Retinal pigment epithelial cell (primary cell): ENCODE measurements around the gene RABEP2.

Experiments
- DNase-seq: peaks from one replicate; pipeline ENCODE4 v3.0.0-alpha.2; 2010; ENCODE audit warnings: low read depth
- H3K4me3 ChIP-seq: 2 replicates; pipeline ENCODE4 v1.5.1; 2011; ENCODE audit warnings: mild to moderate bottlenecking, low read length, control low read depth, moderate library complexity
- TF ChIP-seq, protein P1 (sequence below): conservative IDR thresholded peaks from 2 replicates; pipeline ENCODE4 v1.5.1; 2011; ENCODE audit warnings: low read depth, low read length, control low read depth, inconsistent platforms

The RABEP2 gene

DNA sequence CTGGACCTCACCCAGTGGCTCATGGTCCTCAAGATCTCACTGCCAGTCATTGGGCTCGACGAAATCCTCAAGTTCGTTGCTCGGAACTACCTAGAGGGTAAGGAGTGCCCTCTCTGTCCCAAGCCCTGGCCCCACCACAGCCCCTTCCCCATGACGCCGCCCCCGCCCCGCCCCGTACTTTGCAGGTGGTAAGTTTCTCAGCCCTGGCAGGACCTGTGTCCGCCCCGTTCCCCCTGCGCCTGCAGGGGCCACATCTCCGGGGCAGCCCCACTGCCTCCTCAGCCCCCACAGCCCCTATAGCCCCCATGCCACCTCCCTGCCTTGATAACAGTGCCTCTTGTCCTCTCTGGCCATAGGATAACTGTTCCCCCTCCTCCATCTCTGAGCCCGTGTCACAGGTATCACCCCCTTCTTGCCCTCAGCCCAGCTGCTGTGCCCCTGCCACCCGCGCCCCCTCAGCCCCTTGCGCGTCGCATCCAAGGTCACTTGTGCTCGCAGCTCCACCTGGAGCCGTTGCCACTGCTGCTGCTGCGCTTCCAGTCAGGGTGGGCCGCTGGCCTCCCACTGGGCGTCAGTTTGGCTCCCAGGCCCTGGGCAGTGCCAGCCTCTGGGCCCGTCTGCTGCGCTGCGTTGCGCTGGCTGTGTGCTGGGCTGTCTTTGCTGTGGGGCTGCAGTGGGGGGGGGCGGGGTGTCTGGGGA is 21.5 kb downstream of the RABEP2 start:
- no peak overlapping the region for H3K4me3 ChIP-seq
- no peak for DNase-seq
- TF ChIP-seq, protein P1, sequence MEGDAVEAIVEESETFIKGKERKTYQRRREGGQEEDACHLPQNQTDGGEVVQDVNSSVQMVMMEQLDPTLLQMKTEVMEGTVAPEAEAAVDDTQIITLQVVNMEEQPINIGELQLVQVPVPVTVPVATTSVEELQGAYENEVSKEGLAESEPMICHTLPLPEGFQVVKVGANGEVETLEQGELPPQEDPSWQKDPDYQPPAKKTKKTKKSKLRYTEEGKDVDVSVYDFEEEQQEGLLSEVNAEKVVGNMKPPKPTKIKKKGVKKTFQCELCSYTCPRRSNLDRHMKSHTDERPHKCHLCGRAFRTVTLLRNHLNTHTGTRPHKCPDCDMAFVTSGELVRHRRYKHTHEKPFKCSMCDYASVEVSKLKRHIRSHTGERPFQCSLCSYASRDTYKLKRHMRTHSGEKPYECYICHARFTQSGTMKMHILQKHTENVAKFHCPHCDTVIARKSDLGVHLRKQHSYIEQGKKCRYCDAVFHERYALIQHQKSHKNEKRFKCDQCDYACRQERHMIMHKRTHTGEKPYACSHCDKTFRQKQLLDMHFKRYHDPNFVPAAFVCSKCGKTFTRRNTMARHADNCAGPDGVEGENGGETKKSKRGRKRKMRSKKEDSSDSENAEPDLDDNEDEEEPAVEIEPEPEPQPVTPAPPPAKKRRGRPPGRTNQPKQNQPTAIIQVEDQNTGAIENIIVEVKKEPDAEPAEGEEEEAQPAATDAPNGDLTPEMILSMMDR, result no peak

- no peak overlapping the region for H3K4me3 ChIP-seq
- DNase-seq, result no peak
- TF ChIP-seq, protein P1, result no peak
These were observed 22.1 kb downstream of the RABEP2 start for GRCh38 chr16:28902909-28903308.

GRCh38 chr16:28901862-28902261 is 23.2 kb downstream of the RABEP2 start:
- H3K4me3 ChIP-seq, result no peak overlapping the region
- no peak for DNase-seq
- TF ChIP-seq, protein P1, result no peak

GRCh38 chr16:28900601-28901000 is 24.4 kb downstream of the RABEP2 start:
- H3K4me3 ChIP-seq, result no peak overlapping the region
- TF ChIP-seq, protein P1, result no peak
- no peak for DNase-seq

DNA sequence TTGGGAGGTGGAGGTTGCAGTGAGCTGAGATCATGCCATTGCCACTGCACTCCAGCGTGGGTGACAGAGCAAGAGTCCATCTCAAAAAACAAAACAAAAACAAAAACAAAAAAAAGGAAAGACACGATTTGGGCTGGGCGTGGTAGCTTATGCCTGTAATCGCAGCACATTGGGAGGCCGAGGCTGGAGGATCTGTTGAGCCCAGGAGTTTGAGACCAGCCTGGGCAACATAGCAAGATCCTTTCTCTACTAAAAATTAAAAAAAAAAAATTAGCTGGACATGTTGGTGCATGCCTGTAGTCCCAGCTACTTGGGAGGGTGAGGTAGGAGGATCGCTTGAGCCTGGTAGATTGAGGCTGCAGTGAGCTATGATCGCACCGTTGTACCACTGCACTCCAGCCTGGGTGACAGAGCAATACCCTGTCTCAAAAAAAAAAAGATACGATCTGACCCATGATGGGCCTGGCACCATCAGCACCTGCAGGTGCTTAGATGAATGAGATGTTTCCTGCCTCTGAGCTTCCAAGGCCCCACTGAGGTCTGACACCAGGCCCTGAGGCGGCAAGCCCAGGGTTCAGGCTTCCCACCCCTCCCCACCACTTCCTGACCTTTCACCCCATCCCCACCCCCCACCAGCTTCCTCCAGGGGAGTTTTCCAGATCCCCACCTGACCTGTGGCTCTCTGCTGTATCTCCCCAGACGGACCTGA is 25.0 kb downstream of the RABEP2 start:
- no peak for DNase-seq
- no peak overlapping the region for H3K4me3 ChIP-seq
- TF ChIP-seq, protein P1, result no peak

DNA sequence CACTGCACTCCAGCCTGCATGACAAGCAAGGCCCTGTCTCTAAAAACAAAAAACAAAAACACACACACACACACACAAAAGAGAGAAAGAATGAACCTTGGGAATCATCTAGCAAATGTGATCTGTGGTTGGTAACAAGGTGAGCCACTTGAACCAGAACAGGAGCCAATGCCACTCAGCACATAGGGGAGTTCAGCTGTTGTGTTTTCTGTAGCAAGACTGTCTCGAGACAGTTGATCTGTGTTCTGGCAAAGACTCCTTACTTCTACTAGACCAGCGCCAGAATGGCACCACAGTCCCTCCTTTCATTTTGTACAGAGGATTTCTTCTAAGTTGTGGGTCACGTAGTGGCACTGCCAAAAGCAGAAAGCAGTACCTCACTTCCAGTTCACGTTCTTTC is 26.1 kb downstream of the RABEP2 start:
- H3K4me3 ChIP-seq, result no peak overlapping the region
- TF ChIP-seq, protein P1, result no peak
- DNase-seq, result no peak

DNA sequence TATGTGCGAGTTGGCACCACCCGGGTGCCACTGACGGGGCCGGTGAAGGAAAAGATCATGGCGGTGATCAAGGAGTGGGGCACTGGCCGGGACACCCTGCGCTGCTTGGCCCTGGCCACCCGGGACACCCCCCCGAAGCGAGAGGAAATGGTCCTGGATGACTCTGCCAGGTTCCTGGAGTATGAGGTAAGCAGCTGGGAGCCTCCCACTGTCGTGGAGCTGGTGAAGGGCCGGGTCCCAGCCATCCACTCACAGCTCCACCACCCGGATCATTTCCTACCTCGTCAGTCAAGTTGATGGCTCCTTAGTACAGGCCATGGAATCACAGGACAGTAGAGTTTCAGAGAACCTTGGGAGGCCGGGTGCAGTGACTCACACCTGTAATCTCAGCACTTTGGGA is 26.8 kb downstream of the RABEP2 start:
- TF ChIP-seq, protein P1, result no peak
- no peak overlapping the region for H3K4me3 ChIP-seq
- no peak for DNase-seq
